Measurements from ENCODE around the gene NECAB3. TPM values are rescaled to one million over a fixed set of nuclear protein-coding genes. Genes with fewer than 3 reads are reported as not detected.
A peak's percentile ranks its signal among the peaks of the same experiment; 100 is the strongest.

The NECAB3 gene
- total and polyA plus RNA-seq, 2 of the 13 experiments (the other 11 are each of a cell fraction or from before 2014, with no cell fraction given), result 61.5 to 65.5 TPM

GRCh38 chr20:33662172-33662571 lies 12.1 kb downstream of the NECAB3 start, which contains the start of gene C20orf144 (continued):
- TF ChIP-seq ZNF142 (CRISPR knock-in tag; IDR thresholded peaks at IDR 0.05), result no peak
- TF ChIP-seq POLR2AphosphoS5 (IDR thresholded peaks at IDR 0.05; ENCODE audit: low read depth, low read length), result 0 out of 2 replicates have a peak, but pooled peaks have one; percentile 18
- TF ChIP-seq STAT5B (CRISPR knock-in tag; IDR thresholded peaks at IDR 0.05), result no peak
- TF ChIP-seq ZBTB14 (CRISPR knock-in tag; IDR thresholded peaks at IDR 0.05), result no peak
- no peak for TF ChIP-seq GFI1 (CRISPR knock-in tag; IDR thresholded peaks at IDR 0.05; ENCODE audit: borderline replicate concordance)
- TF ChIP-seq ZNF558 (CRISPR knock-in tag; IDR thresholded peaks at IDR 0.05; ENCODE audit: borderline replicate concordance), result no peak
- peak; percentile 56; the same call in 1 of the 2 replicates for TF ChIP-seq ZNF274 (CRISPR knock-in tag; IDR thresholded peaks at IDR 0.05)
- TF ChIP-seq BCL3 (CRISPR knock-in tag; IDR thresholded peaks at IDR 0.05), result 0 out of 2 replicates have a peak, but pooled peaks have one; percentile 39
- 0 out of 2 replicates have a peak, but pooled peaks have one; percentile 49 for TF ChIP-seq ZNF556 (CRISPR knock-in tag; IDR thresholded peaks at IDR 0.05; ENCODE audit: borderline replicate concordance)
- TF ChIP-seq E2F5 (CRISPR knock-in tag; conservative IDR thresholded peaks at IDR 0.05), result no peak
- no peak for TF ChIP-seq ZBTB39 (CRISPR knock-in tag; IDR thresholded peaks at IDR 0.05)
- TF ChIP-seq ATF7 (IDR thresholded peaks at IDR 0.05), result no peak
- no peak for TF ChIP-seq ATF7 (CRISPR knock-in tag; IDR thresholded peaks at IDR 0.05)
- TF ChIP-seq E2F2 (CRISPR knock-in tag; IDR thresholded peaks at IDR 0.05; ENCODE audit: borderline replicate concordance), result no peak
- TF ChIP-seq POLR2AphosphoS2 (IDR thresholded peaks at IDR 0.05; ENCODE audit: low read depth, low read length), result no peak
- no peak for TF ChIP-seq ZNF737 (CRISPR knock-in tag; IDR thresholded peaks at IDR 0.05; ENCODE audit: borderline replicate concordance)
